Activated CD4-positive, alpha-beta T cell treated with anti-CD3 and anti-CD28 coated beads for 36 hours (primary cell): ENCODE measurements around the gene LMX1A. TPM values are rescaled to one million over a fixed set of nuclear protein-coding genes. Genes with fewer than 3 reads are reported as not detected.

Experiments
- ATAC-seq: fragments of 200-7000 bp; cut with Tn5 transposase; one replicate; pipeline ENCODE4 v1.10.0; 2021; ENCODE audit warnings: mild to moderate bottlenecking, moderate library complexity
- CTCF ChIA-PET: fragments of 350-600 bp; sonication (Branson Sonifier 250); formaldehyde crosslinking; loops from one replicate; lab custom pipeline; 2021; ENCODE audit warnings: antibody characterized with exemption; lab: Charles Lee
- POLR2A ChIA-PET: fragments of 350-600 bp; sonication (Branson Sonifier 250); formaldehyde crosslinking; loops from one replicate; lab custom pipeline; 2021; ENCODE audit warnings: antibody characterized with exemption, inconsistent platforms; lab: Charles Lee
- DNase-seq: peaks from one replicate; pipeline ENCODE4 v3.0.0-alpha.2; 2020
- H3K27ac Mint-ChIP-seq: one replicate; pipeline ENCODE4 v1.8.0; 2021; ENCODE audit warnings: mixed read lengths
- H3K27me3 Mint-ChIP-seq: one replicate; pipeline ENCODE4 v1.8.0; 2021; ENCODE audit warnings: mixed read lengths
- H3K36me3 Mint-ChIP-seq: one replicate; pipeline ENCODE4 v1.8.0; 2021; ENCODE audit warnings: low read depth, mixed read lengths
- H3K4me1 Mint-ChIP-seq: one replicate; pipeline ENCODE4 v1.8.0; 2021; ENCODE audit warnings: mixed read lengths
- H3K4me3 Mint-ChIP-seq: one replicate; pipeline ENCODE4 v1.8.0; 2021; ENCODE audit warnings: mild to moderate bottlenecking, moderate library complexity, mixed read lengths
- H3K9me3 Mint-ChIP-seq: one replicate; pipeline ENCODE4 v1.8.0; 2021; ENCODE audit warnings: low read depth, mixed read lengths
- intact Hi-C, 2 experiments: fragments of 100-400 bp; cut with DNase I in 1 of 2; cut with micrococcal nuclease in 1 of 2; formaldehyde crosslinking; loops; one replicate each; pipeline versions ENCODE4 v1.14.2 to v1.15.1; 2022 to 2024; cut with DNase I, micrococcal nuclease
- total RNA-seq, 2 experiments: library from RNA; stranded (reverse); gene quantifications; one replicate each; pipeline ENCODE4 v1.2.3, GENCODE V29; 2021

LMX1A gene
- total RNA-seq, 2 experiments from 2014 or later: not detected

DNA sequence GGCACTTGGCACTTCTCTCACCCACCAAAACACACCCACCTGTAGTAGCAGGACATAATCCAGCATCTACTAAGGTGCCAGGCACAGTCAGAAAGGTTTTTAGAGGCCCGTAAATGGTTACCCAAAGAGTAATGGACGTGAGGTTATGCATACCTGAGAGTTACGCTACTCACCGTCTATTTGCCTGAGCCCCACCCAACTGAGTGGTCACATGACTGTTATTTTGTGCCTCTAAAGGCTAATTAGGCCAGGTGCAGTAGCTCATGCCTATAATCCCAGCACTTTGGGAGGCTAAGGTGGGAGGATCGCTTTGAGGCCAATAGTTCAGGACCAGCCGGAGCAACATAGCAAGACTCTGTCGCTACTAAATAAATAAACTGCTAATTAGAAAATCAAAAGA, 11.0 kb downstream of the LMX1A start:
- CTCF ChIA-PET: interaction anchor here (0.7 to 0.8 kb wide), 3 partner anchors 13 to 595 kb away, joined by 3 read pairs; no protein-coding TSS in a partner anchor
- Mint-ChIP-seq H3K4me3 (no peak overlapping the region), H3K27ac (no peak overlapping the region), H3K4me1 (no peaks in the 10 kb centered on the region), H3K27me3 (peaks cover 46% of the 10 kb centered on the region), H3K9me3 (no peaks in the 10 kb centered on the region), H3K36me3 (no peaks in the 10 kb centered on the region)
- POLR2A ChIA-PET: no interaction called here
- DNase-seq (no peak), ATAC-seq (no peak)
- intact Hi-C loops: no loop called here

DNA sequence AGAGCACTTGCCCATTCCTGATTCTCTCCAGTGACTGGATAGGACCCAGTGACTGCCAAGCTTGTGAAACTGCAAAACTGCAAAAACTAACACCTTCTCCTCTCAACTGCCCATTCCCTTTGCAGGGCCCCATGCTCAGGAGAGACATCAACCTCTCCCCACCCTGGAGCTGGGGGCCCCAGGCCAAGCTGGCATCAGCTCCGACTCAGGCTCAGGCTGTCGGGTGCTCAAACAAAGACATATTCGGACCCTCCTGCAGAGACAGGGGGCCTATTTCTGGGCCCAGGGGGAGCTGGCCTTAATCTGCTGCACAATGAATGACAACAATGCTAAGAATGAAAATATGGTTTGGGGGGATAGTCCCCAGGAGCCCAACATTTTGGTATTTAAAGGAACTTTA, 11.8 kb downstream of the LMX1A start:
- DNase-seq: no peak
- H3K36me3 Mint-ChIP-seq: no peaks in the 10 kb centered on the region
- no peak for ATAC-seq
- no peak overlapping the region for H3K4me3 Mint-ChIP-seq
- intact Hi-C loops: no loop called here
- no peaks in the 10 kb centered on the region for H3K9me3 Mint-ChIP-seq
- peaks cover 45% of the 10 kb centered on the region for H3K27me3 Mint-ChIP-seq
- ChIA-PET CTCF (interaction anchor here (0.7 to 3.6 kb wide), 3 partner anchors 23 to 596 kb away, joined by 3 to 18 read pairs (median 3); no protein-coding TSS in a partner anchor), POLR2A (no interaction called here)
- H3K4me1 Mint-ChIP-seq: no peaks in the 10 kb centered on the region
- H3K27ac Mint-ChIP-seq: no peak overlapping the region

DNA sequence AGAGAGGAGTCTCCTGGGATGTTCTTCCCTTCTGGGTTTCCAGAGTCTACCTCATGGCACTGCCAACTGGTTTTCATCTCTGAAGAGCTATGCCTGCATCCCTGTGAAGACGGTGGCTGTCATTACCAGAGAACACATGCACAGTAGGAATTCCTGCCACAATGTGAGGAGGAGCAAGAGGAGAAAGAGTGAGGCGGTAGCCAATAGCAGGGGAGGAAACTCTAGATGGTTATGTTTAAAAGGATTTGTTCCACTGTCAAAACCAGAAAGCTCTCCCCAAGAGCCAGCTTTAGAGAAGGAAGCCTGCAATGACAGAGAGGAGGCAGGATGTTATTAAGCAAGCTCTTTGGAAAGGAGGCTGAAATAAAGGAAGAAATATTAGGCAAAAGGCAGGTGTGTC, 12.3 kb downstream of the LMX1A start:
- ATAC-seq (no peak), DNase-seq (no peak)
- Mint-ChIP-seq H3K27me3 (peaks cover 42% of the 10 kb centered on the region), H3K27ac (no peak overlapping the region), H3K4me3 (no peak overlapping the region), H3K36me3 (no peaks in the 10 kb centered on the region), H3K9me3 (no peaks in the 10 kb centered on the region), H3K4me1 (no peaks in the 10 kb centered on the region)
- CTCF ChIA-PET: interaction anchor here (3.6 kb wide), 1 partner anchor 24 kb away, joined by 18 read pairs; no protein-coding TSS in a partner anchor
- POLR2A ChIA-PET: no interaction called here
- intact Hi-C loops: no loop called here

- Mint-ChIP-seq H3K4me3 (no peak overlapping the region), H3K36me3 (no peaks in the 10 kb centered on the region), H3K4me1 (no peaks in the 10 kb centered on the region), H3K27me3 (peaks cover 31% of the 10 kb centered on the region), H3K27ac (no peak overlapping the region), H3K9me3 (no peaks in the 10 kb centered on the region)
- DNase-seq (no peak), ATAC-seq (no peak)
- CTCF ChIA-PET: interaction anchor here (0.6 to 3.6 kb wide), 4 partner anchors 11 to 229 kb away, joined by 3 to 18 read pairs (median 4); no protein-coding TSS in a partner anchor
- intact Hi-C loops: no loop called here
- POLR2A ChIA-PET: no interaction called here
Measured at GRCh38 chr1:165342587-165342986, 13.9 kb downstream of the LMX1A start.

DNA sequence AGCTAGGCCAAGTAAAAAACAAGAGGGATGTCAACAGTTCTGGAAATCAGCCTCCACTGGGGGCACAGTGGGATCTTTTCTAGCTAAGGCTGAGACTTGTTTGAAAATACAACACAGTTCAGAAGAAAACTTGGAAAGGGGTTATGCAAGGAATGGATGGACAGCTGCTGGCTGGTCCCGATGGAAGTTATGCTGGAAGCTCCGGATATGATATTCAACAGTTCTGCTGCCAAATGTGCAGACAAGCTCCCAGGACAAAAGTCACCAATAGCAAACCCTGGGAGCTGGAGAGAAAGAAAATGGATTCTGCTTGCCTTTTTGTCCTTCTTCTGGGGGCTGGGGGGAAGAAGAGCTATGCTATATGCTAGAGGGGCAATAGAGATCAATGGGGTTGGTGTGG, 14.3 kb downstream of the LMX1A start:
- ChIA-PET POLR2A (no interaction called here), CTCF (interaction anchor here (0.6 to 3.6 kb wide), 4 partner anchors 11 to 229 kb away, joined by 3 to 18 read pairs (median 4); no protein-coding TSS in a partner anchor)
- Mint-ChIP-seq H3K27ac (no peak overlapping the region), H3K36me3 (no peaks in the 10 kb centered on the region), H3K27me3 (peaks cover 29% of the 10 kb centered on the region), H3K4me3 (no peak overlapping the region), H3K4me1 (no peaks in the 10 kb centered on the region), H3K9me3 (no peaks in the 10 kb centered on the region)
- intact Hi-C loops: no loop called here
- no peak for DNase-seq
- no peak for ATAC-seq

- ChIA-PET CTCF (interaction anchor here (1.0 to 1.3 kb wide), 2 partner anchors 28 to 30 kb away, joined by 4 to 5 read pairs; no protein-coding TSS in a partner anchor), POLR2A (no interaction called here)
- no peaks in the 10 kb centered on the region for H3K4me1 Mint-ChIP-seq
- DNase-seq: no peak
- no peak overlapping the region for H3K27ac Mint-ChIP-seq
- intact Hi-C loops: no loop called here
- peaks cover 20% of the 10 kb centered on the region for H3K27me3 Mint-ChIP-seq
- no peaks in the 10 kb centered on the region for H3K9me3 Mint-ChIP-seq
- no peak overlapping the region for H3K4me3 Mint-ChIP-seq
- H3K36me3 Mint-ChIP-seq: no peaks in the 10 kb centered on the region
- ATAC-seq: no peak
Measured at GRCh38 chr1:165339164-165339563, 17.4 kb downstream of the LMX1A start.

- Mint-ChIP-seq H3K4me3 (no peak overlapping the region), H3K27ac (no peak overlapping the region), H3K36me3 (no peaks in the 10 kb centered on the region), H3K27me3 (peaks cover 16% of the 10 kb centered on the region), H3K4me1 (no peaks in the 10 kb centered on the region), H3K9me3 (no peaks in the 10 kb centered on the region)
- DNase-seq: no peak
- intact Hi-C loops: no loop called here
- POLR2A ChIA-PET: no interaction called here
- CTCF ChIA-PET: no interaction called here
- no peak for ATAC-seq
Measured at GRCh38 chr1:165330483-165330882, 26.0 kb downstream of the LMX1A start.

DNA sequence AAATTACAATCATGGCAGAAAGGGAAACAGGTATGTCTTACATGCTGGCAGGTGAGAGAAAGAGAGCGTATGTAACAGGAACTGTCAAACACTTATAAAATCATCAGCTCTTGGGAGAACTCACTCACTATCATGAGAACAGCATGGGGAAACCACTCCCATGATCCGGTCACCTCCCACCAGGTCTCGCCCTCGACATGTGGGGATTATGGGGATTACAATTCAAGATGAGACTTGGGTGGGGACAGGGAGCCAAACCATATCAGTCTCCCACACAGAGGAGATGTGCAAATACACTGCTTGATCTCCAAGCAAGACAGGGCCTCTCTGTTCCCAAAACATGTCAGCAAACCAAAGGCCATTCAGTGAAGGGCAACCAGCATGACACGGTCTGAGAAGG, 27.4 kb downstream of the LMX1A start:
- ChIA-PET POLR2A (no interaction called here), CTCF (interaction anchor here (1.2 kb wide), 1 partner anchor 9 kb away, joined by 4 read pairs; no protein-coding TSS in a partner anchor)
- no peaks in the 10 kb centered on the region for H3K4me1 Mint-ChIP-seq
- no peaks in the 10 kb centered on the region for H3K9me3 Mint-ChIP-seq
- intact Hi-C loops: no loop called here
- no peak for DNase-seq
- H3K27ac Mint-ChIP-seq: no peak overlapping the region
- peaks cover 23% of the 10 kb centered on the region for H3K27me3 Mint-ChIP-seq
- ATAC-seq: no peak
- no peaks in the 10 kb centered on the region for H3K36me3 Mint-ChIP-seq
- H3K4me3 Mint-ChIP-seq: no peak overlapping the region

- Mint-ChIP-seq H3K4me3 (no peak overlapping the region), H3K27ac (no peak overlapping the region), H3K4me1 (no peaks in the 10 kb centered on the region), H3K27me3 (peaks cover 25% of the 10 kb centered on the region), H3K9me3 (no peaks in the 10 kb centered on the region), H3K36me3 (no peaks in the 10 kb centered on the region)
- intact Hi-C loops: no loop called here
- POLR2A ChIA-PET: no interaction called here
- no peak for ATAC-seq
- CTCF ChIA-PET: interaction anchor here (1.2 kb wide), 1 partner anchor 10 kb away, joined by 4 read pairs; no protein-coding TSS in a partner anchor
- DNase-seq: no peak
Measured at GRCh38 chr1:165328136-165328535, 28.4 kb downstream of the LMX1A start.

GRCh38 chr1:165327538-165327937, 29.0 kb downstream of the LMX1A start:
- POLR2A ChIA-PET: no interaction called here
- CTCF ChIA-PET: no interaction called here
- Mint-ChIP-seq H3K4me3 (no peak overlapping the region), H3K27ac (no peak overlapping the region), H3K27me3 (peaks cover 28% of the 10 kb centered on the region), H3K4me1 (no peaks in the 10 kb centered on the region), H3K9me3 (no peaks in the 10 kb centered on the region), H3K36me3 (no peaks in the 10 kb centered on the region)
- DNase-seq (no peak), ATAC-seq (no peak)
- intact Hi-C loops: no loop called here

DNA sequence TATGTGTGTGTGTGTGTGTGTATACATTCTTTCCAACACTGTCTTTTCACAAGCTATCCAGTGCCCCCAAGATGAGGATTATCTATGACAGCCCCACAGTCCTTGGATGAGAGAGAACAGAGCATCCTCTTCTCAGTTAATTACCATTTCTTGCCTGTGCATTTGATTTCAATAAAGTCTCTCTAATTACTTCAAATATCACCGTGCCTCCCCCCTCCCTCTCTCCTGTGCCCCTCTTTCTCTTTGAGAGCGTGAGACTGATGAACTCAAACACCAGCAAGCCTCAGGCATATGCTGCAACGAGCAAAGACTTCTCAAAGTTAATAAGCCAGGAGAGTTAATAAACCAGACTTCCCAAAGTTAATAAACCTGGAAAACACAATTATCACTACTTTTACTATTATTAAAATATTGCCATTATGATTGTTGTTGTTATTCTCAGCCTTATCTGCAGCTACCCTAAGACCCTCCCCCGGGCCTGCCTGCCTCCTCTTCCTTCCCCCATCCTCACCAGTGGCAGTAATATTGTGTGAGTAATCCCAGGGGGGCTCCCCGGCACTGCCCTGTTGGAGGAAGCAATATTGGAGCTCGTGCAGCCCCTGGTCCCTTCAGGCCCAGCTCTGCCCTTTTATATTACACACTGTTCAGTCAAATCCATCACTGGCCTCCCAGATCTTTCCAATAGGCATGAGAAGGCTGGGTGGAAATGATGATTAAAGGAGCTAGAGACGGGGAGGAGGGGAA, 30.9 kb downstream of the LMX1A start:
- H3K36me3 Mint-ChIP-seq: no peaks in the 10 kb centered on the region
- H3K9me3 Mint-ChIP-seq: no peaks in the 10 kb centered on the region
- H3K4me3 Mint-ChIP-seq: no peak overlapping the region
- POLR2A ChIA-PET: no interaction called here
- no peak for DNase-seq
- no peaks in the 10 kb centered on the region for H3K4me1 Mint-ChIP-seq
- CTCF ChIA-PET: no interaction called here
- no peak for ATAC-seq
- intact Hi-C loops: no loop called here
- H3K27me3 Mint-ChIP-seq: peaks cover 33% of the 10 kb centered on the region
- no peak overlapping the region for H3K27ac Mint-ChIP-seq

DNA sequence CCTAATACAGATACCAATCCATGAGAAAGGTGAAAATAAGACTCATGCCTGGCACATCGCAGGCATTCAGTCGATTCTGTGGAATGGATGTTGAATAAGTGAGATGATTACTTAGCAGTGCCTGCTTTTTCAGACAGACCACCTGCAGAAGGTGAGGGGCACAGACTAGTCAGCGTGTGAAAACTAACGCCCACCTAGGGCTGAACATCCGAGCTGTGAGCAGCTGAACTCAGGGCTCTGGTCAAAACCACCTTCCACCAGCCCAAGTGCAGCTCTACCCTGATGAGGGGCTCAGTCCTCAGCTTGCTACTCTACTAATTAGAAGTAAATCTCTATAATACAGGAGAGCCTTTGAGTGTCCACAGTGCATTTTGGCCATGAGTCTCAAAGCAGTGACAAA, 32.5 kb downstream of the LMX1A start:
- H3K36me3 Mint-ChIP-seq: no peaks in the 10 kb centered on the region
- intact Hi-C loops: no loop called here
- no peak for ATAC-seq
- no peaks in the 10 kb centered on the region for H3K4me1 Mint-ChIP-seq
- no peak overlapping the region for H3K27ac Mint-ChIP-seq
- H3K4me3 Mint-ChIP-seq: no peak overlapping the region
- no peaks in the 10 kb centered on the region for H3K9me3 Mint-ChIP-seq
- ChIA-PET CTCF (interaction anchor here (0.6 to 1.0 kb wide), 2 partner anchors 44 to 79 kb away, joined by 3 read pairs; no protein-coding TSS in a partner anchor), POLR2A (no interaction called here)
- peaks cover 37% of the 10 kb centered on the region for H3K27me3 Mint-ChIP-seq
- DNase-seq: no peak
